Activated naive CD8-positive, alpha-beta T cell treated with anti-CD3 and anti-CD28 coated beads for 36 hours (primary cell): ENCODE results near the gene MDFIC2. TPM values are rescaled to one million over a fixed set of nuclear protein-coding genes. Genes with fewer than 3 reads are reported as not detected.

Experiments
- DNase-seq: peaks from one replicate; pipeline ENCODE4 v3.0.0; 2021
- H3K27ac Mint-ChIP-seq: one replicate; pipeline ENCODE4 v1.8.0; 2022; ENCODE audit warnings: mild to moderate bottlenecking, moderate library complexity, mixed read lengths
- H3K27me3 Mint-ChIP-seq: one replicate; pipeline ENCODE4 v1.8.0; 2022; ENCODE audit warnings: mild to moderate bottlenecking, mixed read lengths
- H3K36me3 Mint-ChIP-seq: one replicate; pipeline ENCODE4 v1.8.0; 2021; ENCODE audit warnings: mild to moderate bottlenecking, mixed read lengths
- H3K4me1 Mint-ChIP-seq: one replicate; pipeline ENCODE4 v1.8.0; 2021; ENCODE audit warnings: mixed read lengths
- H3K4me3 Mint-ChIP-seq: one replicate; pipeline ENCODE4 v1.8.0; 2022; ENCODE audit warnings: mild to moderate bottlenecking, moderate library complexity, mixed read lengths
- H3K9me3 Mint-ChIP-seq: one replicate; pipeline ENCODE4 v1.8.0; 2022; ENCODE audit warnings: mixed read lengths
- total RNA-seq, 2 experiments: library from RNA; stranded (reverse); gene quantifications; one replicate each; pipeline ENCODE4 v1.2.3, GENCODE V29; 2021

MDFIC2 gene
- total RNA-seq, 2 experiments from 2014 or later: not detected

GRCh38 chr3:70179111-70179510 is 133.3 kb downstream of the MDFIC2 start:
- Mint-ChIP-seq H3K27ac (no peak overlapping the region), H3K27me3 (peaks cover 14% of the 10 kb centered on the region), H3K9me3 (no peaks in the 10 kb centered on the region), H3K36me3 (no peaks in the 10 kb centered on the region), H3K4me3 (no peak overlapping the region), H3K4me1 (peaks cover 2% of the 10 kb centered on the region)
- DNase-seq: no peak

- H3K27ac Mint-ChIP-seq: no peak overlapping the region
- no peaks in the 10 kb centered on the region for H3K36me3 Mint-ChIP-seq
- no peaks in the 10 kb centered on the region for H3K9me3 Mint-ChIP-seq
- DNase-seq: no peak
- peaks cover 2% of the 10 kb centered on the region for H3K4me1 Mint-ChIP-seq
- no peak overlapping the region for H3K4me3 Mint-ChIP-seq
- H3K27me3 Mint-ChIP-seq: peaks cover 17% of the 10 kb centered on the region
Measured at GRCh38 chr3:70177881-70178645, 134.4 kb downstream of the MDFIC2 start.

DNA sequence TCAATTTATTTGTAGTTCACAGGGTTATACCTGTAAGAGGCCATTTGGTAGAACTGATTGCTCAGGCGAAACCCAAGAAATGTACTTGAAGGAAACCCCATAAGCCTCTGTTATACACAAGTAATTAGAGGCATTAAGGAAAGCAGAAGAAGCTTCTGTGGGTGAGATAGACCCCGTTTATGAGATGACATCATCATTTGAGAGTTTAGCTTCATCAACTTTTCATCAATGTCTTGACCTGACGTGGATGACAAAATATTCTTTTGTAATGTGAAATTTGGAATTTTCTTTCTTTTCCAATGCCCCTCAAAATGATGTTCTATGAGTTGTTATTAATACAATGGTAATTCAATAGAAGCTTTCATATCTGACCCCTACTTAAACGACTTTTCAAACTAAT is 136.2 kb downstream of the MDFIC2 start:
- Mint-ChIP-seq H3K36me3 (no peaks in the 10 kb centered on the region), H3K9me3 (no peaks in the 10 kb centered on the region), H3K27me3 (peaks cover 21% of the 10 kb centered on the region), H3K27ac (no peak overlapping the region), H3K4me1 (peaks cover 2% of the 10 kb centered on the region), H3K4me3 (no peak overlapping the region)
- no peak for DNase-seq

DNA sequence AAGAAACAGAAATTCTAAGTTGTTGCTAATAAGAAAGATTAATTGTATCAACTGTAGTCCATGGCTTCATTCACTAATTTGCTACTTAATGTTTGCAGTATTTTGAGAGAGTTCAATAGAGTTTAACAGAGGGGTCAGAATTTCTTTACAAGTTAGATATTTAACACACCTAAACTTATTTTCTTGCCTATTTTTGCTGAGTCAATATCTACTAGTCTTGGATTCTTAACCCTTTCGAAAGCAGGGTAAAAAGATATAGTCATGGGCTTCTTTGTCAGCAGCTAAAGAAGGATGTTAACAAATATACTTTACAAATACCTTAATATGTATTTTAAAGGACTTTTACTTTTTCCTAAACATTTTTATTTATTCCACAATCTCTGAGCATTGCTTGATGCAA is 155.6 kb downstream of the MDFIC2 start:
- H3K36me3 Mint-ChIP-seq: no peaks in the 10 kb centered on the region
- no peaks in the 10 kb centered on the region for H3K9me3 Mint-ChIP-seq
- no peaks in the 10 kb centered on the region for H3K4me1 Mint-ChIP-seq
- no peak overlapping the region for H3K4me3 Mint-ChIP-seq
- H3K27me3 Mint-ChIP-seq: peaks cover 18% of the 10 kb centered on the region
- DNase-seq: no peak
- no peak overlapping the region for H3K27ac Mint-ChIP-seq

GRCh38 chr3:70150599-70150998 is 161.8 kb downstream of the MDFIC2 start:
- H3K27me3 Mint-ChIP-seq: peaks cover 5% of the 10 kb centered on the region
- no peaks in the 10 kb centered on the region for H3K9me3 Mint-ChIP-seq
- no peak overlapping the region for H3K4me3 Mint-ChIP-seq
- H3K27ac Mint-ChIP-seq: no peak overlapping the region
- no peaks in the 10 kb centered on the region for H3K36me3 Mint-ChIP-seq
- no peak for DNase-seq
- no peaks in the 10 kb centered on the region for H3K4me1 Mint-ChIP-seq

GRCh38 chr3:70149714-70150400 is 162.6 kb downstream of the MDFIC2 start:
- Mint-ChIP-seq H3K4me1 (no peaks in the 10 kb centered on the region), H3K36me3 (no peaks in the 10 kb centered on the region), H3K4me3 (no peak overlapping the region), H3K9me3 (peaks cover 2% of the 10 kb centered on the region), H3K27me3 (peaks cover 5% of the 10 kb centered on the region), H3K27ac (no peak overlapping the region)
- DNase-seq: no peak
